Measurements from ENCODE around the gene CIAO1.
"Not testable (repeated sequence)": the region's sequence is repeated elsewhere in the genome, so short reads cannot be mapped to it uniquely, and the experiment has no call there.

CIAO1 gene

GRCh38 chr2:96254571-96254970 lies 11.5 kb upstream of the CIAO1 start:
- TF ChIP-seq CTCF (conservative IDR thresholded peaks at IDR 0.05; ENCODE audit: low read length), result no peak
- TF ChIP-seq EZH2phosphoT487 (IDR thresholded peaks at IDR 0.05; ENCODE audit: borderline replicate concordance), result no peak
- Histone ChIP-seq H3K27me3 (ENCODE audit: insufficient read depth, low read length, poor library complexity, severe bottlenecking) (no peaks in the 10 kb centered on the region), H3K9ac (ENCODE audit: low read depth, low read length, poor library complexity, severe bottlenecking) (no peak overlapping the region), H2AFZ (ENCODE audit: low read length) (no peak overlapping the region), H3K9me2 (replicated peaks; ENCODE audit: low read depth, low read length) (no peaks in the 10 kb centered on the region), H3F3A (ENCODE audit: low read depth) (no peaks in the 10 kb centered on the region), H3K79me2 (ENCODE audit: insufficient read depth, low read length) (peaks cover 23% of the 10 kb centered on the region), H4K20me1 (ENCODE audit: insufficient read depth, low read length, poor library complexity, severe bottlenecking) (peaks cover 3% of the 10 kb centered on the region), H3K4me3 (ENCODE audit: low read length, poor library complexity, severe bottlenecking) (no peak overlapping the region), H3K36me3 (ENCODE audit: insufficient read depth, low read length) (peaks cover 47% of the 10 kb centered on the region; the same call in 1 of the 2 replicates), H3K9me3 (ENCODE audit: insufficient read depth, low read depth, low read length) (no peaks in the 10 kb centered on the region), H3K4me1 (ENCODE audit: insufficient read depth, low read length, poor library complexity, severe bottlenecking) (peaks cover 17% of the 10 kb centered on the region), H3K4me2 (ENCODE audit: low read depth, low read length, poor library complexity, severe bottlenecking) (no peak overlapping the region)

GRCh38 chr2:96256611-96257113 lies 9.4 kb upstream of the CIAO1 start:
- H4K20me1 ChIP-seq (ENCODE audit: insufficient read depth, low read length, poor library complexity, severe bottlenecking), result peaks cover 9% of the 10 kb centered on the region
- H3K9me3 ChIP-seq (ENCODE audit: insufficient read depth, low read depth, low read length), result no peaks in the 10 kb centered on the region
- H3K36me3 ChIP-seq (ENCODE audit: insufficient read depth, low read length), result peaks cover 49% of the 10 kb centered on the region; the same call in 1 of the 2 replicates
- H3K4me3 ChIP-seq (ENCODE audit: low read length, poor library complexity, severe bottlenecking), result no peak overlapping the region
- peak overlapping the region; percentile 37 for H3K4me2 ChIP-seq (ENCODE audit: low read depth, low read length, poor library complexity, severe bottlenecking)
- no peaks in the 10 kb centered on the region for H3K27me3 ChIP-seq (ENCODE audit: insufficient read depth, low read length, poor library complexity, severe bottlenecking)
- no peak for TF ChIP-seq EZH2phosphoT487 (IDR thresholded peaks at IDR 0.05; ENCODE audit: borderline replicate concordance)
- peaks cover 38% of the 10 kb centered on the region for H3K4me1 ChIP-seq (ENCODE audit: insufficient read depth, low read length, poor library complexity, severe bottlenecking)
- H3K9me2 ChIP-seq (replicated peaks; ENCODE audit: low read depth, low read length), result no peaks in the 10 kb centered on the region
- peaks cover 43% of the 10 kb centered on the region for H3K79me2 ChIP-seq (ENCODE audit: insufficient read depth, low read length)
- H3F3A ChIP-seq (ENCODE audit: low read depth), result no peaks in the 10 kb centered on the region
- no peak overlapping the region for H3K9ac ChIP-seq (ENCODE audit: low read depth, low read length, poor library complexity, severe bottlenecking)
- H2AFZ ChIP-seq (ENCODE audit: low read length), result no peak overlapping the region

- not testable (repeated sequence) for H3K4me2 ChIP-seq (ENCODE audit: low read depth, low read length, poor library complexity, severe bottlenecking); H3K9me2 ChIP-seq (replicated peaks; ENCODE audit: low read depth, low read length); H3K9me3 ChIP-seq (ENCODE audit: insufficient read depth, low read depth, low read length); H2AFZ ChIP-seq (ENCODE audit: low read length); H3K4me3 ChIP-seq (ENCODE audit: low read length, poor library complexity, severe bottlenecking); H3F3A ChIP-seq (ENCODE audit: low read depth); H3K27me3 ChIP-seq (ENCODE audit: insufficient read depth, low read length, poor library complexity, severe bottlenecking)
- H3K9ac ChIP-seq (ENCODE audit: low read depth, low read length, poor library complexity, severe bottlenecking), result peak overlapping the region; percentile 14
- peaks cover 41% of the 10 kb centered on the region; the same call in 1 of the 2 replicates for H3K36me3 ChIP-seq (ENCODE audit: insufficient read depth, low read length)
- peaks cover 12% of the 10 kb centered on the region for H4K20me1 ChIP-seq (ENCODE audit: insufficient read depth, low read length, poor library complexity, severe bottlenecking)
- H3K79me2 ChIP-seq (ENCODE audit: insufficient read depth, low read length), result peaks cover 53% of the 10 kb centered on the region
- peaks cover 40% of the 10 kb centered on the region for H3K4me1 ChIP-seq (ENCODE audit: insufficient read depth, low read length, poor library complexity, severe bottlenecking)
Measured at GRCh38 chr2:96257744-96258143, 8.3 kb upstream of the CIAO1 start.

- Histone ChIP-seq H3K9me2 (replicated peaks; ENCODE audit: low read depth, low read length) (no peaks in the 10 kb centered on the region), H3K4me3 (ENCODE audit: low read length, poor library complexity, severe bottlenecking) (no peak overlapping the region), H3K79me2 (ENCODE audit: insufficient read depth, low read length) (peaks cover 58% of the 10 kb centered on the region), H3K9me3 (ENCODE audit: insufficient read depth, low read depth, low read length) (no peaks in the 10 kb centered on the region), H3K4me1 (ENCODE audit: insufficient read depth, low read length, poor library complexity, severe bottlenecking) (peaks cover 40% of the 10 kb centered on the region), H3K27me3 (ENCODE audit: insufficient read depth, low read length, poor library complexity, severe bottlenecking) (no peaks in the 10 kb centered on the region), H3F3A (ENCODE audit: low read depth) (no peaks in the 10 kb centered on the region), H3K36me3 (ENCODE audit: insufficient read depth, low read length) (peaks cover 34% of the 10 kb centered on the region; the same call in 1 of the 2 replicates), H4K20me1 (ENCODE audit: insufficient read depth, low read length, poor library complexity, severe bottlenecking) (peaks cover 13% of the 10 kb centered on the region), H3K9ac (ENCODE audit: low read depth, low read length, poor library complexity, severe bottlenecking) (peak overlapping the region; percentile 14), H2AFZ (ENCODE audit: low read length) (no peak overlapping the region), H3K4me2 (ENCODE audit: low read depth, low read length, poor library complexity, severe bottlenecking) (no peak overlapping the region)
- TF ChIP-seq CTCF (conservative IDR thresholded peaks at IDR 0.05; ENCODE audit: low read length) (no peak), EZH2phosphoT487 (IDR thresholded peaks at IDR 0.05; ENCODE audit: borderline replicate concordance) (no peak)
Measured at GRCh38 chr2:96258166-96259022, 7.6 kb upstream of the CIAO1 start.

All from Loucy (cell line).